Breast epithelium (tissue), 3 donors: Measurements from ENCODE around the gene NUDT7.

ENCODE experiments used
- CTCF ChIP-seq, 3 donors: fragments of 450-650 bp; IDR thresholded peaks; one replicate each; pipeline ENCODE4 v1.5.1; 2016 to 2017; ENCODE audit warnings: antibody characterized with exemption in 3 of 3, mild to moderate bottlenecking in 3 of 3, moderate library complexity in 3 of 3
- POLR2A ChIP-seq: fragments of 450-650 bp; IDR thresholded peaks from one replicate; pipeline ENCODE4 v1.6.1; 2016; ENCODE audit warnings: antibody characterized with exemption, mild to moderate bottlenecking, moderate library complexity
- POLR2AphosphoS5 ChIP-seq, 3 donors: sonication (generic); formaldehyde crosslinking; IDR thresholded peaks; one replicate each; pipeline ENCODE4 v1.6.1; 2017; ENCODE audit warnings: antibody characterized with exemption in 3 of 3

GRCh38 chr16:77715145-77715544 lies 7.2 kb upstream of the NUDT7 start:
- TF ChIP-seq CTCF (IDR thresholded peaks at IDR 0.05) (no peak), POLR2A (no peak), POLR2AphosphoS5 (IDR thresholded peaks at IDR 0.05) (no peak)
